Mucosa of descending colon (tissue), 3 donors: ENCODE measurements around the gene DES. TPM values are rescaled to one million over a fixed set of nuclear protein-coding genes. Genes with fewer than 3 reads are reported as not detected.

ENCODE experiments used
- ATAC-seq: fragments of 200-7000 bp; cut with Tn5 transposase; one replicate; pipeline ENCODE4 v1.9.1; 2020; ENCODE audit warnings: mild to moderate bottlenecking, moderate library complexity
- DNase-seq, 3 donors: peaks; one replicate each; pipeline ENCODE4 v3.0.0-alpha.2; 2020
- H3K36me3 ChIP-seq: fragments of 200-600 bp; one replicate; pipeline ENCODE4 v1.8.0; 2021; ENCODE audit warnings: low read depth, mild to moderate bottlenecking
- H3K4me1 ChIP-seq: fragments of 200-600 bp; one replicate; pipeline ENCODE4 v1.8.0; 2021; ENCODE audit warnings: low read depth, mild to moderate bottlenecking
- H3K4me3 ChIP-seq: fragments of 200-600 bp; one replicate; pipeline ENCODE4 v1.8.0; 2021; ENCODE audit warnings: mild to moderate bottlenecking
- H3K9me3 ChIP-seq: fragments of 200-600 bp; one replicate; pipeline ENCODE4 v1.8.0; 2021; ENCODE audit warnings: mild to moderate bottlenecking
- intact Hi-C, 2 donors: fragments of 100-400 bp; cut with DNase I in 1 of 2; cut with micrococcal nuclease in 1 of 2; formaldehyde crosslinking; loops; one replicate each; pipeline versions ENCODE4 v1.11.0 to v1.11.1; 2022; cut with DNase I, micrococcal nuclease
- total RNA-seq, 3 donors: library from RNA; stranded (reverse); fragmentation: NEBNext Ultra II Directional in 2 of 3; extraction: Animal tissue kit (Norgen Biotek cat#: 25700) in 2 of 3; gene quantifications; one replicate each; pipeline versions ENCODE4 v1.2.1 to v1.2.4, GENCODE V29; 2021 to 2023
- TF ChIP-seq, protein P1 (sequence below): fragments of 200-600 bp; IDR thresholded peaks from one replicate; pipeline ENCODE4 v1.8.0; 2022; ENCODE audit warnings: antibody characterized with exemption, mild to moderate bottlenecking
- donor health status: DM: no; HTN: no; CAD: no; lungs with moderate emphysema.
- donor health status: DM: no; HTN: no; CAD: no.
- donor health status: DM: no; HTN: yes; CAD: no.

The DES gene
- total RNA-seq, 3 donors from 2014 or later, result 65.4 to 4,715 (median 359) TPM

- no peak for ATAC-seq
- Histone ChIP-seq H3K4me1 (peaks cover 7% of the 10 kb centered on the region), H3K4me3 (no peak overlapping the region), H3K9me3 (no peaks in the 10 kb centered on the region), H3K36me3 (no peaks in the 10 kb centered on the region)
- no peak for DNase-seq
- TF ChIP-seq, protein P1, sequence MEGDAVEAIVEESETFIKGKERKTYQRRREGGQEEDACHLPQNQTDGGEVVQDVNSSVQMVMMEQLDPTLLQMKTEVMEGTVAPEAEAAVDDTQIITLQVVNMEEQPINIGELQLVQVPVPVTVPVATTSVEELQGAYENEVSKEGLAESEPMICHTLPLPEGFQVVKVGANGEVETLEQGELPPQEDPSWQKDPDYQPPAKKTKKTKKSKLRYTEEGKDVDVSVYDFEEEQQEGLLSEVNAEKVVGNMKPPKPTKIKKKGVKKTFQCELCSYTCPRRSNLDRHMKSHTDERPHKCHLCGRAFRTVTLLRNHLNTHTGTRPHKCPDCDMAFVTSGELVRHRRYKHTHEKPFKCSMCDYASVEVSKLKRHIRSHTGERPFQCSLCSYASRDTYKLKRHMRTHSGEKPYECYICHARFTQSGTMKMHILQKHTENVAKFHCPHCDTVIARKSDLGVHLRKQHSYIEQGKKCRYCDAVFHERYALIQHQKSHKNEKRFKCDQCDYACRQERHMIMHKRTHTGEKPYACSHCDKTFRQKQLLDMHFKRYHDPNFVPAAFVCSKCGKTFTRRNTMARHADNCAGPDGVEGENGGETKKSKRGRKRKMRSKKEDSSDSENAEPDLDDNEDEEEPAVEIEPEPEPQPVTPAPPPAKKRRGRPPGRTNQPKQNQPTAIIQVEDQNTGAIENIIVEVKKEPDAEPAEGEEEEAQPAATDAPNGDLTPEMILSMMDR, result no peak
- intact Hi-C loops, result no loop called here
These were observed 20.3 kb downstream of the DES start for GRCh38 chr2:219438453-219438852.

- TF ChIP-seq, protein P1, result no peak
- no peaks in the 10 kb centered on the region for H3K36me3 ChIP-seq
- H3K4me3 ChIP-seq, result no peak overlapping the region
- H3K4me1 ChIP-seq, result peaks cover 7% of the 10 kb centered on the region
- ATAC-seq (no peak), DNase-seq (no peak)
- no peaks in the 10 kb centered on the region for H3K9me3 ChIP-seq
- intact Hi-C loops, result no loop called here
These were observed 21.3 kb downstream of the DES start for GRCh38 chr2:219439506-219439905.

- no peaks in the 10 kb centered on the region for H3K9me3 ChIP-seq
- H3K4me1 ChIP-seq, result peaks cover 7% of the 10 kb centered on the region
- intact Hi-C loops, result no loop called here
- no peaks in the 10 kb centered on the region for H3K36me3 ChIP-seq
- TF ChIP-seq, protein P1, result no peak
- ATAC-seq (no peak), DNase-seq (no peak)
- H3K4me3 ChIP-seq, result no peak overlapping the region
These were observed 22.4 kb downstream of the DES start for GRCh38 chr2:219440388-219441256.

GRCh38 chr2:219441451-219442255, 23.5 kb downstream of the DES start:
- no peak overlapping the region for H3K4me3 ChIP-seq
- TF ChIP-seq, protein P1, result no peak
- ATAC-seq (peak; percentile 50), DNase-seq (peak in 2 of 3 donors; percentile 23 to 59)
- intact Hi-C loops, result no loop called here
- no peaks in the 10 kb centered on the region for H3K9me3 ChIP-seq
- H3K4me1 ChIP-seq, result peaks cover 7% of the 10 kb centered on the region
- H3K36me3 ChIP-seq, result no peaks in the 10 kb centered on the region

DNA sequence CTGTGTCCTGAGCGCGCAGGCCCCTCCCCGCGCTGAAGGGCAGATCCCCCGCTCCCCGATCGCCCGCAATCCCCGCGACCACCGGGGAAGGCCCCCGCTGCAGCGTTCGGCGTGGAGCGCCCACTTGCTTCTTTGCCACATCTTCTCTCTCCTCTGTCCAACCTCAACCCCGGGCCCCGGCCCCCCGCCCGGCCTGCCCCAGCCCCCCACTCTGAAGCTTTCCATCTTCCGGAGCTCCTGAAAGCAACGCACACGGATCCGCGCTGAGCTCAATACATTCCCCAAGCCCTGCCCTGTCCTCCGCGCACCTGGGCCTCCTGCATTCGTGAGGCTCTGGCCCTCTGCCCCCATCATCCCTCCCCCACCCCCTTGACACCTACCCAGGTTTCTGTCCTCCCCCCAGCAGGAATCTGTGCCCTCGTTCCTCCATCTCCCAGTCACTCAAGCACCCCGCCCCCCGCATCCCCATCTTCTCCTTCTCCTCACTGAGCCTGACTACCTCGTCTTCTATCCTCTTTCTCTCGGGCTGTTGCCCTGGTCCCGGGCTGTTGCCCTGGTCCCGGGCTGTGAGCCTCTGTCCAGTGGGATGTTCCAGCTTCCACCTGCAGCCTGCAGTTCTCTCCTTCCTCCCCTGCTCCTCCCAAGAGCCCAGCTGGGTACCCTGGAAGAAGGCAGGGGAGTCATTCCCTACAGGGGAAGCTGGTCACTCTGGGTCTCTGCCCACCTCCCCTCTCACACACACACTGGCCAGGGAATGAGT, 24.3 kb downstream of the DES start:
- no peaks in the 10 kb centered on the region for H3K9me3 ChIP-seq

More for the DNA sequence above, 24.3 kb downstream of the DES start:
- intact Hi-C loops, result no loop called here
- TF ChIP-seq, protein P1, result no peak
- peaks cover 7% of the 10 kb centered on the region for H3K4me1 ChIP-seq
- DNase-seq, result no peak
- no peak overlapping the region for H3K4me3 ChIP-seq
- ATAC-seq, result no peak
- H3K36me3 ChIP-seq, result no peaks in the 10 kb centered on the region
